ENCODE results near the gene NCF2.

NCF2 gene

DNA sequence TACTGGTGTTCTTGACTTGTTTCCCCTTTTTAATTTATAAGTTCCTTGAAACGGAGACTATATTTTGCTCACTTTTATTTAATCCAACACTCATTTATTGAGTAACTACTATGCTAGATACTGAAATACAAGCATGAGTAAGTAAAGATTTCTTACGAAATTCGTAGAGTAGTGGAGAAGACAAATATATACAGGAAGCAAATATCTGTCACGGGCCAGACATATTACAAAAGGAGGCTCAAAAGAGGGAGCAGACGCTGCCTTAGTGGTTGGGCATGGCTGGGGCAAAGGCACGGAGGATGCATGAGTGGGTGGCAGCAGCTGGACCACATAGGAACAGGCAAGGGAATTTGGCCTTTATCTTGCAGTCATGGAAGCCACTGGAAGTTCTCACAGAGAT, 6.8 kb downstream of the NCF2 start:
- H3K27ac ChIP-seq (replicated peaks) = peak overlapping the region; percentile 61
- TF ChIP-seq GABPA (IDR thresholded peaks at IDR 0.05; ENCODE audit: low read depth) (no peak), POLR2AphosphoS5 (IDR thresholded peaks at IDR 0.05; ENCODE audit: low read depth) (0 out of 2 replicates have a peak, but pooled peaks have one; percentile 22)
- peak; percentile 79 for DNase-seq (ENCODE audit: low read depth in 1 of 2, low spot score in 1 of 2)
- H3K4me3 ChIP-seq (replicated peaks; ENCODE audit: insufficient read depth, low read length) = no peak overlapping the region
- no peaks in the 10 kb centered on the region for H3K27me3 ChIP-seq (ENCODE audit: insufficient read depth, poor library complexity, severe bottlenecking)

DNA sequence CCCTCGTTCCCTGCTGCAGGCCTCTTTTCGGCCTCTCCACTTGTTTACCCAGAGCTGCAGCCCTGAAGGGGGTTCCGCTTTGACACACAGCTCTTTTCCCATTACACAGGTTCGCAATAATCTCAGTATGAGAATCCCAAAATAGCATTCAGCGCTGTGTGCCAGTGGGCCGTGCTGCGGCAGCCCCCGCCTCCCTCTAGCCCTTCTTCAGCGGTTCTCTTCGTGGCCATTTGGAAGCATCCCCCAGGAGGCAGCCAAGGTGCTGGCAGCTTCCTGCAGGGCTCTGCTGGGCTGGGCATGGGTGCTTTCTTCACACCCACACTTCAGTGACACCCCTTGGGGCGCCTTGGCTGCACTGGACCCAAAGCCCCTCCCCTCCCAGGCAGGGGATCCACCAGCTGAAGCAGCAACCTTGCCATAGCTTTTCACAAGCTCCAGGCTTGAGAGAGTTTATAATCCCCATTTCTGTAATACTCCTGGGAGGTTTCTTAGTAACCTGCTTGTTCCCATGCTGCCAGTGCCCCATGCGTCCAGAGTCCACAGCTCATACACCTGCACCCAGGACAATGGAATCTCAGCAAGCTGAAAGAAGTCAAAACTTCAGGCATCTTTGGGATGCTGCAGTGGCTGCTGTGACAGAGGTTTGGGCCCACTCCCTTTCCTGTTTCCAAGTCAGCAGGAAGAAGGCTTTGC, 8.1 kb downstream of the NCF2 start:
- Histone ChIP-seq H3K4me3 (replicated peaks; ENCODE audit: insufficient read depth, low read length) (no peak overlapping the region), H3K27ac (replicated peaks) (peak overlapping the region; percentile 61), H3K27me3 (ENCODE audit: insufficient read depth, poor library complexity, severe bottlenecking) (no peaks in the 10 kb centered on the region)
- DNase-seq (ENCODE audit: low read depth in 1 of 2, low spot score in 1 of 2) = no peak
- no peak for TF ChIP-seq GABPA (IDR thresholded peaks at IDR 0.05; ENCODE audit: low read depth)
- TF ChIP-seq, protein P1, sequence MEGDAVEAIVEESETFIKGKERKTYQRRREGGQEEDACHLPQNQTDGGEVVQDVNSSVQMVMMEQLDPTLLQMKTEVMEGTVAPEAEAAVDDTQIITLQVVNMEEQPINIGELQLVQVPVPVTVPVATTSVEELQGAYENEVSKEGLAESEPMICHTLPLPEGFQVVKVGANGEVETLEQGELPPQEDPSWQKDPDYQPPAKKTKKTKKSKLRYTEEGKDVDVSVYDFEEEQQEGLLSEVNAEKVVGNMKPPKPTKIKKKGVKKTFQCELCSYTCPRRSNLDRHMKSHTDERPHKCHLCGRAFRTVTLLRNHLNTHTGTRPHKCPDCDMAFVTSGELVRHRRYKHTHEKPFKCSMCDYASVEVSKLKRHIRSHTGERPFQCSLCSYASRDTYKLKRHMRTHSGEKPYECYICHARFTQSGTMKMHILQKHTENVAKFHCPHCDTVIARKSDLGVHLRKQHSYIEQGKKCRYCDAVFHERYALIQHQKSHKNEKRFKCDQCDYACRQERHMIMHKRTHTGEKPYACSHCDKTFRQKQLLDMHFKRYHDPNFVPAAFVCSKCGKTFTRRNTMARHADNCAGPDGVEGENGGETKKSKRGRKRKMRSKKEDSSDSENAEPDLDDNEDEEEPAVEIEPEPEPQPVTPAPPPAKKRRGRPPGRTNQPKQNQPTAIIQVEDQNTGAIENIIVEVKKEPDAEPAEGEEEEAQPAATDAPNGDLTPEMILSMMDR (IDR thresholded peaks at IDR 0.05; ENCODE audit: insufficient read depth, low read length) = no peak
- no peak for TF ChIP-seq POLR2AphosphoS5 (IDR thresholded peaks at IDR 0.05; ENCODE audit: low read depth)
- TF ChIP-seq SPI1 (IDR thresholded peaks at IDR 0.05; ENCODE audit: borderline replicate concordance, low read depth) = no peak
- TF ChIP-seq, protein P2, sequence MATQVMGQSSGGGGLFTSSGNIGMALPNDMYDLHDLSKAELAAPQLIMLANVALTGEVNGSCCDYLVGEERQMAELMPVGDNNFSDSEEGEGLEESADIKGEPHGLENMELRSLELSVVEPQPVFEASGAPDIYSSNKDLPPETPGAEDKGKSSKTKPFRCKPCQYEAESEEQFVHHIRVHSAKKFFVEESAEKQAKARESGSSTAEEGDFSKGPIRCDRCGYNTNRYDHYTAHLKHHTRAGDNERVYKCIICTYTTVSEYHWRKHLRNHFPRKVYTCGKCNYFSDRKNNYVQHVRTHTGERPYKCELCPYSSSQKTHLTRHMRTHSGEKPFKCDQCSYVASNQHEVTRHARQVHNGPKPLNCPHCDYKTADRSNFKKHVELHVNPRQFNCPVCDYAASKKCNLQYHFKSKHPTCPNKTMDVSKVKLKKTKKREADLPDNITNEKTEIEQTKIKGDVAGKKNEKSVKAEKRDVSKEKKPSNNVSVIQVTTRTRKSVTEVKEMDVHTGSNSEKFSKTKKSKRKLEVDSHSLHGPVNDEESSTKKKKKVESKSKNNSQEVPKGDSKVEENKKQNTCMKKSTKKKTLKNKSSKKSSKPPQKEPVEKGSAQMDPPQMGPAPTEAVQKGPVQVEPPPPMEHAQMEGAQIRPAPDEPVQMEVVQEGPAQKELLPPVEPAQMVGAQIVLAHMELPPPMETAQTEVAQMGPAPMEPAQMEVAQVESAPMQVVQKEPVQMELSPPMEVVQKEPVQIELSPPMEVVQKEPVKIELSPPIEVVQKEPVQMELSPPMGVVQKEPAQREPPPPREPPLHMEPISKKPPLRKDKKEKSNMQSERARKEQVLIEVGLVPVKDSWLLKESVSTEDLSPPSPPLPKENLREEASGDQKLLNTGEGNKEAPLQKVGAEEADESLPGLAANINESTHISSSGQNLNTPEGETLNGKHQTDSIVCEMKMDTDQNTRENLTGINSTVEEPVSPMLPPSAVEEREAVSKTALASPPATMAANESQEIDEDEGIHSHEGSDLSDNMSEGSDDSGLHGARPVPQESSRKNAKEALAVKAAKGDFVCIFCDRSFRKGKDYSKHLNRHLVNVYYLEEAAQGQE (IDR thresholded peaks at IDR 0.05; ENCODE audit: insufficient replicate concordance, low read depth) = no peak

DNA sequence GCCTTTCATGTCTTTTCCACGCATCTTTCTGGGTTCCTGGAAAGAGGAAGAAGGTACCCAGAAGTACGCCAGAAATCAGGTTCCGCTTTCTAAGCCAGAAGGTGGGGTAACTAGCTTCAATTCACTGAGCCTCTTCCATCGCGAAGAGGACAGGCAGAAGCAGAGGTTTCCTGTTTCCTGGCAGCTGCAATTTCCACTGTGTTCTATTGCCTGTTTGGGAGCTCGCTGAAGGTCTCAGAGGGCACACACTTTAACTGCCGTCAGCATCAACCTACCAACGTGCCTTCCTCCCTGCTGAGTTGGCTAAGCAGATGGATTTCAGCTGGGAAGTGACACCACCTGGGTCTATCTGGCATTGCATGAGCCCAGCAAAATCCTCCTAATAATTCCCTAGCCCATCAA, 10.0 kb downstream of the NCF2 start:
- no peak overlapping the region for H3K4me3 ChIP-seq (replicated peaks; ENCODE audit: insufficient read depth, low read length)
- TF ChIP-seq, protein P2 (IDR thresholded peaks at IDR 0.05; ENCODE audit: insufficient replicate concordance, low read depth) = no peak
- TF ChIP-seq, protein P1 (IDR thresholded peaks at IDR 0.05; ENCODE audit: insufficient read depth, low read length) = peak; percentile 35
- TF ChIP-seq GABPA (IDR thresholded peaks at IDR 0.05; ENCODE audit: low read depth) = no peak
- peak; percentile 88; the same call in 1 of the 2 replicates for TF ChIP-seq SPI1 (IDR thresholded peaks at IDR 0.05; ENCODE audit: borderline replicate concordance, low read depth)
- peak; percentile 97 for TF ChIP-seq POLR2AphosphoS5 (IDR thresholded peaks at IDR 0.05; ENCODE audit: low read depth)
- H3K27me3 ChIP-seq (ENCODE audit: insufficient read depth, poor library complexity, severe bottlenecking) = no peaks in the 10 kb centered on the region
- peak overlapping the region; percentile 61 for H3K27ac ChIP-seq (replicated peaks)
- DNase-seq (ENCODE audit: low read depth in 1 of 2, low spot score in 1 of 2) = peak; percentile 91 to 98

DNA sequence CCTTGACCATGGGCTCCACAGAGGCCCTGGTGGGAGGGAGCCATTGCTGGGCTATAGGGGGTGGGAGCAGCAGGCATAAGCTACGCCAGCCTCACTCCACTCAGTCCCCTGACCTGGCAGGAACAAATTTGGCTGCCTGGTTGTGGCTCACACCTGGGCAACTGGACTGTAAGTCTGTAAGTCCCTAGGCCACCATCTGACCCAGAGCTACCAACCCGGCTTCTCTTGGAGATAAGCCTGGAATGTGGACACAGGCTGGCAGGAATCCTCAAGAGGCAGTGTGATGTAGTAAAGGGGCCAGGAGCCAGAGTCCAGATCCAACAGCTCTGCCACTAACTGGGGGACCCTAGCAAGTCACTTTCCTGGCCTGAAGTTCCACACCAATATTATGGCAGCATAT, 11.4 kb downstream of the NCF2 start:
- H3K27ac ChIP-seq (replicated peaks) = peak overlapping the region; percentile 27
- DNase-seq (ENCODE audit: low read depth in 1 of 2, low spot score in 1 of 2) = no peak

More for the DNA sequence above, 11.4 kb downstream of the NCF2 start:
- no peak overlapping the region for H3K4me3 ChIP-seq (replicated peaks; ENCODE audit: insufficient read depth, low read length)
- no peak for TF ChIP-seq POLR2AphosphoS5 (IDR thresholded peaks at IDR 0.05; ENCODE audit: low read depth)
- TF ChIP-seq, protein P2 (IDR thresholded peaks at IDR 0.05; ENCODE audit: insufficient replicate concordance, low read depth) = no peak
- TF ChIP-seq SPI1 (IDR thresholded peaks at IDR 0.05; ENCODE audit: borderline replicate concordance, low read depth) = no peak
- TF ChIP-seq, protein P1 (IDR thresholded peaks at IDR 0.05; ENCODE audit: insufficient read depth, low read length) = no peak
- no peak for TF ChIP-seq GABPA (IDR thresholded peaks at IDR 0.05; ENCODE audit: low read depth)
- H3K27me3 ChIP-seq (ENCODE audit: insufficient read depth, poor library complexity, severe bottlenecking) = no peaks in the 10 kb centered on the region
